SK-N-SH treated with all-trans-retinoic acid at 6 μM for 48 hours (cell line): ENCODE measurements around the gene SLC22A16.

Source experiments
- ATAC-seq: fragments of 200-7000 bp; cut with Tn5 transposase; 3 replicates; pipeline ENCODE4 v1.9.1; 2020; ENCODE audit warnings: mild to moderate bottlenecking, moderate library complexity
- BACH2 ChIP-seq: fragments of 250-450 bp; sonication (Bioruptor Pico); IDR thresholded peaks from 2 replicates; pipeline ENCODE4 v1.9.0; 2021; ENCODE audit warnings: mild to moderate bottlenecking, borderline replicate concordance
- CREB5 ChIP-seq: fragments of 250-450 bp; sonication (Bioruptor Pico); IDR thresholded peaks from 2 replicates; pipeline ENCODE4 v1.5.1; 2020; ENCODE audit warnings: low read depth, mild to moderate bottlenecking, moderate library complexity
- CSDC2 ChIP-seq: fragments of 250-450 bp; sonication (Bioruptor Pico); IDR thresholded peaks from 2 replicates; pipeline ENCODE4 v1.5.0; 2020; ENCODE audit warnings: mild to moderate bottlenecking, moderate library complexity
- ESRRG ChIP-seq: fragments of 250-450 bp; sonication (Bioruptor Pico); IDR thresholded peaks from 2 replicates; pipeline ENCODE4 v1.6.1; 2021; ENCODE audit warnings: mild to moderate bottlenecking
- GLIS3 ChIP-seq: fragments of 250-450 bp; sonication (Bioruptor Pico); IDR thresholded peaks from 2 replicates; pipeline ENCODE4 v1.5.0; 2020; ENCODE audit warnings: mild to moderate bottlenecking, moderate library complexity
- PPARA ChIP-seq: fragments of 250-450 bp; sonication (Bioruptor Pico); IDR thresholded peaks from 2 replicates; pipeline ENCODE4 v1.5.0; 2020; ENCODE audit warnings: mild to moderate bottlenecking, borderline replicate concordance
- RARB ChIP-seq: fragments of 250-450 bp; sonication (Bioruptor Pico); IDR thresholded peaks from 2 replicates; pipeline ENCODE4 v1.8.0; 2021; ENCODE audit warnings: mild to moderate bottlenecking, moderate library complexity
- SNAI2 ChIP-seq: fragments of 250-450 bp; sonication (Bioruptor Pico); IDR thresholded peaks from 2 replicates; pipeline ENCODE4 v1.5.0; 2020; ENCODE audit warnings: mild to moderate bottlenecking, moderate library complexity
- TCF4 ChIP-seq: fragments of 250-450 bp; sonication (Bioruptor Pico); IDR thresholded peaks from 2 replicates; pipeline ENCODE4 v1.8.0; 2021; ENCODE audit warnings: mild to moderate bottlenecking, moderate library complexity, borderline replicate concordance
- TOX ChIP-seq: fragments of 250-450 bp; sonication (Bioruptor Pico); IDR thresholded peaks from 2 replicates; pipeline ENCODE4 v1.8.0; 2021; ENCODE audit warnings: mild to moderate bottlenecking, moderate library complexity, borderline replicate concordance
- ZC3H10 ChIP-seq: fragments of 250-450 bp; sonication (Bioruptor Pico); IDR thresholded peaks from 2 replicates; pipeline ENCODE4 v1.5.1; 2021; ENCODE audit warnings: mild to moderate bottlenecking, moderate library complexity
- ZFP3 ChIP-seq: fragments of 250-450 bp; sonication (Bioruptor Pico); IDR thresholded peaks from 2 replicates; pipeline ENCODE4 v1.5.0; 2020; ENCODE audit warnings: mild to moderate bottlenecking, moderate library complexity
- ZNF8 ChIP-seq: fragments of 450-650 bp; formaldehyde crosslinking; IDR thresholded peaks from 2 replicates; pipeline ENCODE4 v1.5.0; 2020; ENCODE audit warnings: mild to moderate bottlenecking, moderate library complexity
- TF ChIP-seq, protein P1 (sequence below): fragments of 250-450 bp; sonication (Bioruptor Pico); IDR thresholded peaks from 2 replicates; pipeline ENCODE4 v1.5.1; 2021; ENCODE audit warnings: mild to moderate bottlenecking, moderate library complexity
- TF ChIP-seq, protein P2 (sequence below): fragments of 250-450 bp; sonication (Bioruptor Pico); IDR thresholded peaks from 2 replicates; pipeline ENCODE4 v1.5.0; 2020; ENCODE audit warnings: mild to moderate bottlenecking, moderate library complexity
- TF ChIP-seq, protein P3 (sequence below): fragments of 250-450 bp; sonication (Bioruptor Pico); IDR thresholded peaks from 2 replicates; pipeline ENCODE4 v1.8.0; 2020; ENCODE audit warnings: mild to moderate bottlenecking, moderate library complexity, borderline replicate concordance

The SLC22A16 gene

GRCh38 chr6:110389689-110390382 is 86.6 kb downstream of the SLC22A16 start:
- ATAC-seq, result no peak; the same call in 2 of the 3 replicates
- TF ChIP-seq BACH2 (CRISPR knock-in tag), result no peak
- no peak for TF ChIP-seq RARB (CRISPR knock-in tag)
- no peak for TF ChIP-seq TCF4
- TF ChIP-seq ZFP3, result no peak
- TF ChIP-seq, protein P1, sequence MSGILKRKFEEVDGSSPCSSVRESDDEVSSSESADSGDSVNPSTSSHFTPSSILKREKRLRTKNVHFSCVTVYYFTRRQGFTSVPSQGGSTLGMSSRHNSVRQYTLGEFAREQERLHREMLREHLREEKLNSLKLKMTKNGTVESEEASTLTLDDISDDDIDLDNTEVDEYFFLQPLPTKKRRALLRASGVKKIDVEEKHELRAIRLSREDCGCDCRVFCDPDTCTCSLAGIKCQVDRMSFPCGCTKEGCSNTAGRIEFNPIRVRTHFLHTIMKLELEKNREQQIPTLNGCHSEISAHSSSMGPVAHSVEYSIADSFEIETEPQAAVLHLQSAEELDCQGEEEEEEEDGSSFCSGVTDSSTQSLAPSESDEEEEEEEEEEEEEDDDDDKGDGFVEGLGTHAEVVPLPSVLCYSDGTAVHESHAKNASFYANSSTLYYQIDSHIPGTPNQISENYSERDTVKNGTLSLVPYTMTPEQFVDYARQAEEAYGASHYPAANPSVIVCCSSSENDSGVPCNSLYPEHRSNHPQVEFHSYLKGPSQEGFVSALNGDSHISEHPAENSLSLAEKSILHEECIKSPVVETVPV, result no peak
- TF ChIP-seq, protein P2, sequence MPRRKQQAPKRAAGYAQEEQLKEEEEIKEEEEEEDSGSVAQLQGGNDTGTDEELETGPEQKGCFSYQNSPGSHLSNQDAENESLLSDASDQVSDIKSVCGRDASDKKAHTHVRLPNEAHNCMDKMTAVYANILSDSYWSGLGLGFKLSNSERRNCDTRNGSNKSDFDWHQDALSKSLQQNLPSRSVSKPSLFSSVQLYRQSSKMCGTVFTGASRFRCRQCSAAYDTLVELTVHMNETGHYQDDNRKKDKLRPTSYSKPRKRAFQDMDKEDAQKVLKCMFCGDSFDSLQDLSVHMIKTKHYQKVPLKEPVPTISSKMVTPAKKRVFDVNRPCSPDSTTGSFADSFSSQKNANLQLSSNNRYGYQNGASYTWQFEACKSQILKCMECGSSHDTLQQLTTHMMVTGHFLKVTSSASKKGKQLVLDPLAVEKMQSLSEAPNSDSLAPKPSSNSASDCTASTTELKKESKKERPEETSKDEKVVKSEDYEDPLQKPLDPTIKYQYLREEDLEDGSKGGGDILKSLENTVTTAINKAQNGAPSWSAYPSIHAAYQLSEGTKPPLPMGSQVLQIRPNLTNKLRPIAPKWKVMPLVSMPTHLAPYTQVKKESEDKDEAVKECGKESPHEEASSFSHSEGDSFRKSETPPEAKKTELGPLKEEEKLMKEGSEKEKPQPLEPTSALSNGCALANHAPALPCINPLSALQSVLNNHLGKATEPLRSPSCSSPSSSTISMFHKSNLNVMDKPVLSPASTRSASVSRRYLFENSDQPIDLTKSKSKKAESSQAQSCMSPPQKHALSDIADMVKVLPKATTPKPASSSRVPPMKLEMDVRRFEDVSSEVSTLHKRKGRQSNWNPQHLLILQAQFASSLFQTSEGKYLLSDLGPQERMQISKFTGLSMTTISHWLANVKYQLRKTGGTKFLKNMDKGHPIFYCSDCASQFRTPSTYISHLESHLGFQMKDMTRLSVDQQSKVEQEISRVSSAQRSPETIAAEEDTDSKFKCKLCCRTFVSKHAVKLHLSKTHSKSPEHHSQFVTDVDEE (CRISPR knock-in tag), result no peak
- no peak for TF ChIP-seq ZNF8 (CRISPR knock-in tag)
- no peak for TF ChIP-seq TOX (CRISPR knock-in tag)

GRCh38 chr6:110387986-110388385 is 88.4 kb downstream of the SLC22A16 start:
- TF ChIP-seq ZNF8 (CRISPR knock-in tag) (no peak), SNAI2 (CRISPR knock-in tag) (no peak)
- TF ChIP-seq, protein P1, result no peak
- no peak for ATAC-seq

- TF ChIP-seq PPARA (CRISPR knock-in tag) (no peak), RARB (CRISPR knock-in tag) (no peak), SNAI2 (CRISPR knock-in tag) (no peak)
- no peak for ATAC-seq
Measured at GRCh38 chr6:110385458-110385863, 91.0 kb downstream of the SLC22A16 start.

DNA sequence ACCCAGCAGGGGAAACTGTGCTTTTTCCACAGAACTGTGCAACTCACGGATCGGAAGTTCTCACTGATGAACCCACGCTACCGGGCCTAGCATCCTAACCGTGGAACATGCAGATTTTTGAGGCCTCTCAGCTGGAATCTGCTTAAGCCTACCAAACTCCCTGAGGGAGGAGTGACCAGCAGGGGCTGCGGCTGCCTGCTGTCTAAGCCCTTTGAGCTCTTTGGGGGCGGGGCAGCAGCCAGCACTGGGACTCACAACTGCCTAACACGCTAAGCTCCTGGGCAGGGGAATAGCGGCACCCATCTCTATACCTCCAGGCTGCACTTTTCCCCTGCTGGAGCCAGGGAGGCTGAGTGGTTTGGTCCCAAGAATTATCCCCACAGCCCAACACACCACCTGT is 97.9 kb downstream of the SLC22A16 start:
- TF ChIP-seq, protein P3, sequence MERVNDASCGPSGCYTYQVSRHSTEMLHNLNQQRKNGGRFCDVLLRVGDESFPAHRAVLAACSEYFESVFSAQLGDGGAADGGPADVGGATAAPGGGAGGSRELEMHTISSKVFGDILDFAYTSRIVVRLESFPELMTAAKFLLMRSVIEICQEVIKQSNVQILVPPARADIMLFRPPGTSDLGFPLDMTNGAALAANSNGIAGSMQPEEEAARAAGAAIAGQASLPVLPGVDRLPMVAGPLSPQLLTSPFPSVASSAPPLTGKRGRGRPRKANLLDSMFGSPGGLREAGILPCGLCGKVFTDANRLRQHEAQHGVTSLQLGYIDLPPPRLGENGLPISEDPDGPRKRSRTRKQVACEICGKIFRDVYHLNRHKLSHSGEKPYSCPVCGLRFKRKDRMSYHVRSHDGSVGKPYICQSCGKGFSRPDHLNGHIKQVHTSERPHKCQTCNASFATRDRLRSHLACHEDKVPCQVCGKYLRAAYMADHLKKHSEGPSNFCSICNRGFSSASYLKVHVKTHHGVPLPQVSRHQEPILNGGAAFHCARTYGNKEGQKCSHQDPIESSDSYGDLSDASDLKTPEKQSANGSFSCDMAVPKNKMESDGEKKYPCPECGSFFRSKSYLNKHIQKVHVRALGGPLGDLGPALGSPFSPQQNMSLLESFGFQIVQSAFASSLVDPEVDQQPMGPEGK (CRISPR knock-in tag), result no peak
- TF ChIP-seq TOX (CRISPR knock-in tag), result no peak
- TF ChIP-seq CSDC2 (CRISPR knock-in tag), result no peak
- TF ChIP-seq SNAI2 (CRISPR knock-in tag), result no peak
- TF ChIP-seq, protein P2 (CRISPR knock-in tag), result no peak
- TF ChIP-seq BACH2 (CRISPR knock-in tag), result no peak
- TF ChIP-seq ZC3H10 (CRISPR knock-in tag), result no peak
- no peak for TF ChIP-seq ESRRG (CRISPR knock-in tag)
- no peak for TF ChIP-seq GLIS3 (CRISPR knock-in tag)
- TF ChIP-seq TCF4, result no peak
- TF ChIP-seq CREB5 (CRISPR knock-in tag), result no peak
- ATAC-seq, result no peak
